Panc1 (cell line): ENCODE results near the gene KIRREL3. TPM values are rescaled to one million over a fixed set of nuclear protein-coding genes. Genes with fewer than 3 reads are reported as not detected.

Experiments
- ATAC-seq: fragments of 200-7000 bp; cut with Tn5 transposase; 2 replicates; pipeline ENCODE4 v1.9.1; 2020; ENCODE audit warnings: mild to moderate bottlenecking, moderate library complexity
- BruUV-seq: library from RNA; stranded (reverse); fragments of 400-500 nt; replicated peaks from 2 replicates; lab custom pipeline; 2021; lab: Mats Ljungman, UMichigan
- CTCF ChIA-PET: fragments of 300-600 bp; sonication (Branson Sonifier 250); formaldehyde crosslinking; loops from one replicate; lab custom pipeline; 2022; ENCODE audit warnings: antibody characterized with exemption; lab: Charles Lee
- POLR2A ChIA-PET: fragments of 300-600 bp; sonication (Branson Sonifier 250); formaldehyde crosslinking; loops from one replicate; lab custom pipeline; 2022; ENCODE audit warnings: antibody characterized with exemption; lab: Charles Lee
- DNase-seq: peaks from one replicate; pipeline ENCODE4 v3.0.0-alpha.2; 2010; ENCODE audit warnings: low read depth, low spot score
- H3K27ac ChIP-seq: 2 replicates; pipeline ENCODE4 v1.5.1; 2011; ENCODE audit warnings: mild to moderate bottlenecking, low read length, inconsistent platforms
- H3K27me3 ChIP-seq: fragments of 200-500 bp; sonication (Bioruptor generic); 2 replicates; pipeline ENCODE4 v1.6.0; 2014; ENCODE audit warnings: low read length, inconsistent platforms; ENCODE audit not compliant: control insufficient read depth, insufficient read depth
- H3K36me3 ChIP-seq: fragments of 200-500 bp; sonication (Bioruptor generic); 2 replicates; pipeline ENCODE4 v1.5.1; 2014; ENCODE audit warnings: inconsistent platforms, mild to moderate bottlenecking, low read length, moderate library complexity; ENCODE audit not compliant: control insufficient read depth, insufficient read depth
- H3K4me1 ChIP-seq: 2 replicates; pipeline ENCODE4 v1.5.1; 2011; ENCODE audit warnings: inconsistent platforms, mild to moderate bottlenecking, low read length, moderate library complexity; ENCODE audit not compliant: control insufficient read depth, insufficient read depth
- H3K4me3 ChIP-seq, 2 experiments: 2 replicates each; pipeline ENCODE4 v1.5.1; 2011 to 2012; ENCODE audit warnings: low read depth in 2 of 2, low read length in 2 of 2, mild to moderate bottlenecking in 2 of 2, inconsistent platforms in 1 of 2, moderate library complexity in 1 of 2
- H3K9me3 ChIP-seq: fragments of 200-500 bp; sonication (Bioruptor generic); 2 replicates; pipeline ENCODE4 v1.5.1; 2014; ENCODE audit warnings: low read depth, mild to moderate bottlenecking, inconsistent platforms, low read length, moderate library complexity; ENCODE audit not compliant: control insufficient read depth, insufficient read depth
- CTCF ChIP-seq: fragments of 450-650 bp; IDR thresholded peaks from 2 replicates; pipeline ENCODE4 v1.5.1; 2017; ENCODE audit warnings: mild to moderate bottlenecking
- POLR2AphosphoS5 ChIP-seq: IDR thresholded peaks from 2 replicates; pipeline ENCODE4 v1.6.1; 2012; ENCODE audit warnings: mild to moderate bottlenecking, low read depth, low read length, moderate library complexity
- REST ChIP-seq, 2 experiments: IDR thresholded peaks; 2 replicates each; pipeline ENCODE4 v1.6.1; 2011 to 2012; ENCODE audit warnings: low read depth in 2 of 2, control low read depth in 1 of 2, low read length in 1 of 2, mild to moderate bottlenecking in 1 of 2, moderate library complexity in 1 of 2; ENCODE audit not compliant: insufficient read depth in 1 of 2
- SIN3A ChIP-seq: IDR thresholded peaks from 2 replicates; pipeline ENCODE4 v1.6.1; 2012; ENCODE audit warnings: low read depth, mild to moderate bottlenecking, low read length, moderate library complexity, borderline replicate concordance; ENCODE audit not compliant: insufficient read depth
- TCF7L2 ChIP-seq: IDR thresholded peaks from 2 replicates; pipeline ENCODE4 v1.6.1; 2011; ENCODE audit warnings: mild to moderate bottlenecking, low read depth, low read length, inconsistent platforms
- in situ Hi-C: cut with HindIII; loops from 2 replicates; pipeline ENCODE4 v1.10.0; 2016; ENCODE audit warnings: low sequenced_read_pairs, low pct_unique_long_range_greater_than_20kb
- intact Hi-C: fragments of 100-400 bp; cut with micrococcal nuclease; formaldehyde crosslinking; loops from one replicate; pipeline ENCODE4 v1.10.0; 2022; ENCODE audit not compliant: unreplicated experiment
- total RNA-seq: library from RNA; stranded (reverse); gene quantifications from one replicate; pipeline ENCODE4 v1.2.1, GENCODE V29; 2021; ENCODE audit not compliant: unreplicated experiment

The KIRREL3 gene
- total RNA-seq, 1 experiment from 2014 or later = 0.36 TPM

- no peaks in the 10 kb centered on the region for H3K9me3 ChIP-seq
- no peak overlapping the region for H3K27ac ChIP-seq
- TF ChIP-seq TCF7L2 = no peak
- TF ChIP-seq POLR2AphosphoS5 = no peak
- TF ChIP-seq SIN3A = no peak
- no peak for TF ChIP-seq CTCF
- TF ChIP-seq REST (IDR thresholded peaks at IDR 0.05; ENCODE audit: insufficient read depth in 1 of 2, low read depth in 2 of 2, low read length in 1 of 2) = no peak
- in situ Hi-C loops = no loop called here
- BruUV-seq = no TSS peak
- H3K36me3 ChIP-seq = no peaks in the 10 kb centered on the region
- CTCF ChIA-PET = interaction anchor here (0.6 kb wide), 1 partner anchor 351 kb away, joined by 3 read pairs; no protein-coding TSS in a partner anchor
- intact Hi-C loops = no loop called here
- H3K4me1 ChIP-seq = no peaks in the 10 kb centered on the region
- ATAC-seq (no peak), DNase-seq (no peak)
- H3K4me3 ChIP-seq = no peak overlapping the region
- POLR2A ChIA-PET = interaction anchor here (0.7 kb wide), 1 partner anchor 889 kb away, joined by 7 read pairs; no protein-coding TSS in a partner anchor
- H3K27me3 ChIP-seq = peaks cover 8% of the 10 kb centered on the region
Observed at GRCh38 chr11:126809514-126810289, 190.9 kb downstream of the KIRREL3 start.

GRCh38 chr11:126808836-126809235 lies 191.7 kb downstream of the KIRREL3 start:
- Histone ChIP-seq H3K27ac (no peak overlapping the region), H3K4me3 (no peak overlapping the region), H3K27me3 (peaks cover 15% of the 10 kb centered on the region), H3K9me3 (no peaks in the 10 kb centered on the region), H3K36me3 (no peaks in the 10 kb centered on the region), H3K4me1 (no peaks in the 10 kb centered on the region)
- intact Hi-C loops (no loop called here), in situ Hi-C loops (no loop called here)
- no TSS peak for BruUV-seq
- POLR2A ChIA-PET = interaction anchor here (0.7 kb wide), 1 partner anchor 890 kb away, joined by 7 read pairs; no protein-coding TSS in a partner anchor
- DNase-seq (no peak), ATAC-seq (no peak)
- TF ChIP-seq POLR2AphosphoS5 (no peak), TCF7L2 (no peak), CTCF (no peak), REST (IDR thresholded peaks at IDR 0.05; ENCODE audit: insufficient read depth in 1 of 2, low read depth in 2 of 2, low read length in 1 of 2) (no peak), SIN3A (no peak)
- CTCF ChIA-PET = no interaction called here
